A673 (cell line): Measurements from ENCODE around the gene ATG9A. TPM values are rescaled to one million over a fixed set of nuclear protein-coding genes. Genes with fewer than 3 reads are reported as not detected.

Experiments used
- BruUV-seq: library from RNA; stranded (reverse); fragments of 400-500 nt; replicated peaks from 2 replicates; lab custom pipeline; 2021; lab: Mats Ljungman, UMichigan
- CTCF ChIA-PET: fragments of 300-600 bp; sonication (Branson Sonifier 250); formaldehyde crosslinking; loops from one replicate; lab custom pipeline; 2022; ENCODE audit warnings: antibody characterized with exemption; lab: Charles Lee
- POLR2A ChIA-PET: fragments of 300-600 bp; sonication (Branson Sonifier 250); formaldehyde crosslinking; loops from one replicate; lab custom pipeline; 2022; ENCODE audit warnings: antibody characterized with exemption; ENCODE audit not compliant: low non-redundant PET; lab: Charles Lee
- DNase-seq: peaks from one replicate; pipeline ENCODE4 v3.0.0-alpha.2; 2015; ENCODE audit warnings: low spot score
- H3K27ac ChIP-seq: fragments of 200-600 bp; sonication (generic); 2 replicates; pipeline ENCODE4 v1.5.1; 2016; ENCODE audit warnings: mixed run types, low read depth, mild to moderate bottlenecking, mixed read lengths, antibody characterized with exemption, low read length; ENCODE audit not compliant: poor library complexity, severe bottlenecking
- H3K27me3 ChIP-seq: fragments of 200-600 bp; sonication (generic); replicated peaks from 2 replicates; pipeline ENCODE4 v1.6.1; 2017; ENCODE audit warnings: mixed run types, low read depth, mild to moderate bottlenecking, mixed read lengths, antibody characterized with exemption, low read length; ENCODE audit not compliant: insufficient read depth, poor library complexity
- H3K36me3 ChIP-seq: fragments of 200-600 bp; sonication (generic); 2 replicates; pipeline ENCODE4 v1.6.1; 2016; ENCODE audit warnings: mixed run types, mild to moderate bottlenecking, mixed read lengths, antibody characterized with exemption, low read length; ENCODE audit not compliant: insufficient read depth, poor library complexity, severe bottlenecking
- H3K4me1 ChIP-seq: fragments of 200-600 bp; sonication (generic); 2 replicates; pipeline ENCODE4 v1.6.1; 2017; ENCODE audit warnings: mixed run types, mild to moderate bottlenecking, mixed read lengths, antibody characterized with exemption, low read length; ENCODE audit not compliant: insufficient read depth, poor library complexity, severe bottlenecking
- H3K4me3 ChIP-seq: fragments of 200-600 bp; sonication (generic); 2 replicates; pipeline ENCODE4 v1.5.1; 2016; ENCODE audit warnings: low read depth, mixed run types, mild to moderate bottlenecking, mixed read lengths, low read length; ENCODE audit not compliant: poor library complexity, severe bottlenecking
- H3K9me3 ChIP-seq: fragments of 200-600 bp; sonication (generic); 2 replicates; pipeline ENCODE4 v1.6.1; 2016; ENCODE audit warnings: mixed run types, low read depth, mild to moderate bottlenecking, mixed read lengths, antibody characterized with exemption, low read length; ENCODE audit not compliant: poor library complexity, severe bottlenecking
- CTCF ChIP-seq: fragments of 300-800, 200-600 bp; sonication (generic); conservative IDR thresholded peaks from 2 replicates; pipeline ENCODE4 v1.5.1; 2017; ENCODE audit warnings: low read depth, mild to moderate bottlenecking, antibody characterized with exemption, low read length, moderate library complexity, mixed read lengths
- EZH2 ChIP-seq: fragments of 200-600 bp; sonication (generic); IDR thresholded peaks from 2 replicates; pipeline ENCODE4 v1.6.1; 2017; ENCODE audit warnings: borderline replicate concordance, low read depth, mild to moderate bottlenecking, mixed read lengths, antibody characterized with exemption, low read length; ENCODE audit not compliant: poor library complexity, severe bottlenecking
- intact Hi-C: fragments of 100-400 bp; cut with micrococcal nuclease; formaldehyde crosslinking; loops from one replicate; pipeline ENCODE4 v1.10.0; 2022; ENCODE audit not compliant: unreplicated experiment
- total RNA-seq: library from RNA; stranded (reverse); gene quantifications from 2 replicates; pipeline ENCODE4 v1.2.3, GENCODE V29; 2021

ATG9A gene
- total RNA-seq, 1 experiment from 2014 or later, result 50.0 TPM

DNA sequence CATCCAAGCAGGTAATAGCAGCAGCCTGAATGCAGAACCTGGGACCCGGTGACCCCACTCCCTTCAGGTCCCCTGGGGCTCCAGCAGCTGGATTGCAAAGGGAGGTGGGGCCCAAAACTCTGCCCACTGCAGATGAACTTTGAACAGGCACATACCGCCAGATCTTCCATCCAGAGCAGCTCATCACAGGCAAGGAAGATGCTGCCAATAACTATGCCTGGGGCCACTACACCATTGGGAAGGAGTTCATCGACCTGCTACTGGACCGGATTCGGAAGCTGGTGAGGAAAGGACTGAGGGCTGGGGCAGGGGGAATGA is 40.6 kb upstream of the ATG9A start:
- no peaks in the 10 kb centered on the region for H3K4me1 ChIP-seq
- H3K9me3 ChIP-seq, result no peaks in the 10 kb centered on the region
- BruUV-seq, result no TSS peak
- intact Hi-C loops, result no loop called here
- ChIA-PET CTCF (no interaction called here), POLR2A (no interaction called here)
- H3K4me3 ChIP-seq, result no peak overlapping the region
- H3K27me3 ChIP-seq, result no peaks in the 10 kb centered on the region
- no peaks in the 10 kb centered on the region for H3K36me3 ChIP-seq
- H3K27ac ChIP-seq, result no peak overlapping the region
- no peak for DNase-seq
- TF ChIP-seq CTCF (no peak), EZH2 (no peak)

DNA sequence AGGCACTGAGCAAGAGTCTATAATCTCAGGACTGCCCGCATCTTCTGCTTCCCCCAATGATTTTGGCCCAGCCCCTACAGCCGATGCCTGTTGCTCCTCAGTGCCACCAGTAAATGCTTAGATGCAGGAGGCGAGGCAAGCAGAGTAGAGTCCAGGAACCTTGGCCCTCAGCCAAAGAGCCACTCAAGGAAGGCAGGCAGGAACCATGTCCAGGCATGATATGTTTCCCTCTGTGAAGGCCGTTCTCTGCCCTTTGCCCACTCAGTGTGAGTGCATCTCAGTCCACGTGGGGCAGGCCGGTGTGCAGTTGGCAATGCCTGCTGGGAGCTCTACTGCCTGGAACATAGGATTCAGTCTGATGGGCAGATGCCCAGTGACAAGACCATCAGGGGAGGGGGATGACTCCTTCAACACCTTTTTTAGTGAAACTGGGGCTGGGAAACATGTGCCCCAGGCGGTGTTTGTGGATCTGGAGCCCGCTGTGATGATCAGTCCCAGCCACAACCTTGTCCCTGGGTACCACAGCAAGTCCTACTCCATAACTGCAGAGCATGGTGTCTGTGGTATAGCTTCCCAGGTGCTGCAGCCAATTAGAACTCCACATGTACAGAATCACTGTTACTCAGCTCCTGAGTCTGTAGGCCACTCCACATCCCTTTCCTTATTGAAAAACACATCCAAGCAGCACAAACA is 40.1 kb upstream of the ATG9A start:
- H3K36me3 ChIP-seq, result no peaks in the 10 kb centered on the region
- no peak overlapping the region for H3K4me3 ChIP-seq
- BruUV-seq, result no TSS peak
- no peaks in the 10 kb centered on the region for H3K4me1 ChIP-seq
- no peak overlapping the region for H3K27ac ChIP-seq
- ChIA-PET CTCF (no interaction called here), POLR2A (no interaction called here)
- TF ChIP-seq CTCF (no peak), EZH2 (no peak)
- intact Hi-C loops, result no loop called here
- no peak for DNase-seq
- H3K9me3 ChIP-seq, result no peaks in the 10 kb centered on the region
- H3K27me3 ChIP-seq, result no peaks in the 10 kb centered on the region

- Histone ChIP-seq H3K4me3 (no peak overlapping the region), H3K27ac (no peak overlapping the region), H3K9me3 (no peaks in the 10 kb centered on the region), H3K36me3 (no peaks in the 10 kb centered on the region), H3K4me1 (no peaks in the 10 kb centered on the region), H3K27me3 (no peaks in the 10 kb centered on the region)
- ChIA-PET POLR2A (no interaction called here), CTCF (interaction anchor here (0.8 kb wide), 1 partner anchor 10 kb away, joined by 3 read pairs; no protein-coding TSS in a partner anchor)
- DNase-seq, result no peak
- intact Hi-C loops, result no loop called here
- no TSS peak for BruUV-seq
- no peak for TF ChIP-seq CTCF
- no peak for TF ChIP-seq EZH2
These were observed 38.9 kb upstream of the ATG9A start for GRCh38 chr2:219268294-219268693.
